GM21367 (cell line): Measurements from ENCODE around the gene NCR3LG1.

Experiments used
- ATAC-seq: cut with Tn5 transposase; IDR thresholded peaks from one replicate; pipeline ENCODE4 v1.9.1; 2021; ENCODE audit not compliant: unreplicated experiment

Gene NCR3LG1

GRCh38 chr11:17369684-17370243, 18.2 kb downstream of the NCR3LG1 start:
- ATAC-seq: no peak

GRCh38 chr11:17371614-17372013, 20.0 kb downstream of the NCR3LG1 start:
- no peak for ATAC-seq

GRCh38 chr11:17375547-17375946, 23.9 kb downstream of the NCR3LG1 start:
- no peak for ATAC-seq

DNA sequence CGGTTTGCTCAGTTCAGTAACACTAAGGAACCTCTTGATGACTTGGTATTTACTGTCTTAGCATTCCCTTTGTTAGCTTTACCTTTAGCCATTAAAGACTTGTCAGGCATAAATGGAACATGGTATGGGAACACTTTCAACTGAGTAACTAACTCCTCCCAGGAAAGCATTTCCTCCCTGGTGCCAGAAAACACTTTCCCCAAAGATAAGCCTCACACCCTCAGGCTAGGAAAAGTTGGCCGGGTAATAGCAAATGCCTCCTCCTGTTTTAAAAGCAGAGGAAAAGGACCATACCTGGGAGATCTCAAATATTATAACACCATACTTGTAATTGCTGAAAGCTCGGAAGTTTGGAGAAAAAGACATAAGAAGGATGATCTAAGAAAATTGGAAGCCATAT, 24.9 kb downstream of the NCR3LG1 start:
- no peak for ATAC-seq

- no peak for ATAC-seq
These were observed 27.1 kb downstream of the NCR3LG1 start for GRCh38 chr11:17378655-17379054.

DNA sequence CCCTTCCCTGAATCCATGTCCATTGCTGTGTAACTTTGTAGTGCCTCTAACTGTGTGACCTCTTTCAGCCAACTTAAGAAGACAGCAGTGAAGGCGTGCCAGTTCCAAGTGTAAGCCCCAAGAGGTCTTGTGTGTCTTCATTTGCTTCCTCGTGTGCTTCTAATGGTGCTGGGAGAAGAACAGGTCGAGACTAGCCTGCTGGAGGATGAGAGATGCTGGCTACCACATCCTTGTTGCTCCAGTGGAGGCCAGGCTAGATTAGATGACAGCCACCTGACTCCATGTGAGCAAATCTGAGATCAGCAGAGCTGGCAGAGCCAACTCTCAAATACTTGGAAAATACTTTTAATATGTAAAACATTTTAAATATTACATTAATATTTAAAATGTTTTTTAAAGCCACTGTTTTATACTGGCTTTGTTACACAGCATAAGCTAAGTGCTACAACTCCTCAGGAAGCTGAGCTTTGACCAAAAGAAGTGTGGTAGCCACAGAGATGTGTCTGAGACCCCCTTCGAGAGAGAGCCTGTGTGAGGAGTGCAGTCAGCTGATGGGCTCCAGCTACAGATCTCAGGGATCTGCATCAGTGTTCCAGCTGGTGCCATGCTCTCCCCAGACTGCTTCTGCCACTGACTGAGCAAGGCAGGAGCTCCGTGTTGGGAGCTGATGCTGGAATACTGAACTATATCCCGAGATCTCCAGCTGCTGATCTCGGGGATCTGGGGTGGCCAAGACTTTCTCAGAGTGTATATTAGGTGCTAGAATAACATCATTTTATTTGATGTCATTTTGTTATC, 28.0 kb downstream of the NCR3LG1 start:
- ATAC-seq: no peak

- no peak for ATAC-seq
These were observed 29.6 kb downstream of the NCR3LG1 start for GRCh38 chr11:17381156-17381555.

- ATAC-seq: no peak
These were observed 30.6 kb downstream of the NCR3LG1 start for GRCh38 chr11:17382046-17382728.

- no peak for ATAC-seq
These were observed 31.9 kb downstream of the NCR3LG1 start for GRCh38 chr11:17383461-17383860.

DNA sequence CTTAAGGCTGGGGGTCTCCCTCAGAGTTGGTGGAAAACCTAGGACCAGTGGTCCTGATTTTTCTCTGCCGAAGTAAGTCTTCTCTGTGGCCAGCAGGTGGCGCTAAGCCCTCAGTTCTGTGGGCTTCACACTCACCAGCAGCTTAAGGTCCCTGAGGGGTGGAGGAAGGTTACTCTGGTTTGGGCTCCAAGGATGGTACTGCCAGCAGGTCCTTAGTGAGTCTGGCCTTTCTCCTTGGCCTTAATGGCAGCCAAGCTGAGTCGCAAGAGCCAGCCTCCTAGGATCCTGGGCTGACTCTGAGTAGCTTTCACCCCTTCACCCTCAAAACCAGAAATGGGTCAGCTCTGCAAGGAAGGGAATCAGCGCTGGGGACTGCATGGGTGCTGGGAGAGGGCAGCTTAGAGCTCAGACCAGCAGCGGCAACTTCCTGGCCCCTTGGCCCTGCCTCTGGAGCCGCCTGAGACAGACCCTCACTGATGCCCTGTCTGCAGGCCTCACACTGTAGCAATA, 32.5 kb downstream of the NCR3LG1 start:
- ATAC-seq: peak; percentile 51

DNA sequence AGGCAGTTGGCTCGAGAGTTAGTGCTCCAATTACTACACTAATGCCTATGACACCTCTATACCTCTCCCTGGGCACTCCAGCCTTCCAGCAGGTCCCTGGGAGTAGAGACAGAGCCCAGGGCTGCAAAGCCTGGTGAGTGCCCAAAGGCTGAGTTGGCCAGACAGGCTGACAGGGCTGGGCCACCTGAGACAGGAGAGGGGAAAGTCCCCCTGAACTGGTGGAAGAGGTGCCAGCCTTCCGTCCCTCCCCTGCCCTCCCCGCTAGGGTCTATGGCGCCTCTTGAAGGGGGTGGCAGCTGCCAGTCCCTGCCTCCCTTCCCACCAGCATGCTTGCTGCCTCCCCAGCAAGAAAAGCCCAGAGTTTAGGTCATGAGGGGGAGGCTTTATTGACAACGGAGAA, 33.9 kb downstream of the NCR3LG1 start:
- no peak for ATAC-seq

DNA sequence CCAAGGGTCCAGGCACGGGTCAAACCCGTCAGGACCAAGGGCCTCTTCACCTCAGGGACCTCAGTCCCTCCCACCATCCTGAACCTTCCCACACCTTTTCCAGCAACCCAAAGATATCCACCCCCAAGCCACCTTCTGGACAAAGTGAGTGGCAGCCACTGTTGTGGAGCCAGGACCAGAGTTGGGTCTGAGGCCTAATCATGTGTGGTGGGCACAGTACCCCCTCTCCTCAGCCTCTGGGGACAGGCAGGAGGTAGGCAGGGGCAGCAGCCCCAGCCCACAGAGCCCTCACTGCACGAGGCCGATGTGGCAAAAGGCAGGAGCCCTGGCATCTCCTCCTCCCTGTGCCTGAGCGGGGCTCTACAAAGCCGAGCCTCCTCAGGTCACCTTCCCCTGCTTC, 34.3 kb downstream of the NCR3LG1 start:
- ATAC-seq: no peak

- peak; percentile 66 for ATAC-seq
These were observed 34.9 kb downstream of the NCR3LG1 start for GRCh38 chr11:17386331-17387084.

- no peak for ATAC-seq
These were observed 35.7 kb downstream of the NCR3LG1 start for GRCh38 chr11:17387254-17387653.

GRCh38 chr11:17387811-17388210, 36.2 kb downstream of the NCR3LG1 start:
- no peak for ATAC-seq

- peak; percentile 31 for ATAC-seq
These were observed 37.1 kb downstream of the NCR3LG1 start, which contains the start of gene KCNJ11 for GRCh38 chr11:17388609-17389210. Gene KCNJ11, minus strand, starts transcription at chr11:17388659. Its CDS starts 568 bp downstream, at chr11:17388091.

DNA sequence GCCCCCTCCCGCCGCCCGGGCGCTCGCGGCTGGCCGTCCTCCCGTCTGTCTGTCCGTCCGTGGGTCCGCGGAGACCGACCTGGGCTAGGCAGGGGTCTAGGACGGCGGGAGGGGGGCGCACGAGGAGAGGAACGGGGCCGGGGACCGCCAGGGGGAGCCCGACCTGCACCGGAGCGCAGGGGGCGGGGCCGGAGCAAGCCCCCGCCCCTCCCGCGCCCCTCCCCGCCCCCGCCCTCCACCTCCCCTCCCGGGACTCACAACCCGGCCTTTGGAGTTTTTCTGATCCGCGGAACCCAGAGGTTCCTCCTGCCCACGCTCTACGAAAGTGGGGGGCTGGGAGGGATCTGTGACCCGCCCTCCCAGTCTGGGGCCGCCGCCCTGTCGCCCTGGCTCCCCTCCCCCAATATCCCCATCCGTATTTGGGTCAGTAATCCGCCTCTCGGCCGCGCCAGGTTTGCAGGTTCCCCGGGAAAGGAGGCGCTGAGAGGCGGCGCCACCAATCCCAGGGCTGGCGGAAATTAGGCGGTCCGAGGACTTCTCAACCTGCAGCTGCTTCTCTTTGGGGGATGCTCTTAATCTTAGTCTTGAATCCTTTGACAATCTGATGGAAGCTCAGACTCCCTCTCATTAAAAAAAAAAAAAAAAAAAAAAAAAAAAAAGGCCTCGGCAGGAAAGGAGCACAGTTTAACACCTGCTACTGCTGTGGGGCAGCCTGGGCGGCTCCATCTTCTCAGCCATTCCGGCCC, 37.8 kb downstream of the NCR3LG1 start:
- ATAC-seq: peak; percentile 44

DNA sequence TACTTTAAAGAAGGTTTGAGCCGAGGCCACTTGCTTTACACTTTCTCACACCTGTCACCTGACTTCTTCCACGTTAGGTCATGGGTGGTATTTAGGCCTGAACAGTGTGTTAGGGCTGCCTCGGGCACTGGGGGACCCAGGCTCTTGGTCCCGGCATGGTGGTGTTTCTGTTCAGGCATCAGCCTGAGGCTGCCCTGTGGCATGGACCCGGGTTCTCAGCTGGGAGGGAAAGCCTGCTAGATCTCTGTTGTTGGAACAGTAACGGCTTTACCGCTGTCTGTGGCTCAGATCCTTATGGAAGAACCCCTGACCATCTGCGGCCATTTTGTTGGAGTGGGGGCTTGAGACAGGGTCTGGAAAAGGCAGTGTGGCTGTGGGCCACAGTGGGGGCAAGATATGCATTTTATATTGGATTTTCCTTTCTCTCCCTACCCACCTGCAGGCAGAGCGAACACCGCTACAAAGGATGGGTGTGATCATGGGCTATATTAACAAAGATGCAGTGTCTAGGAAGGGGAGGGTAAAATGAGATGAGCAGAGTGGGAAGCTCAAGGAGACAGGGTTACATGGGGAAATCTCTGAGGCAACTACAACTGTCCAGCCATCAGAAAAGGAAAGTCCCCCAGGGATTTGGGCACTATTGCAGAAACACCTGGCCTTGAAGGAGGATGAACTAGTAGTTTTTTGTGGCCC, 38.5 kb downstream of the NCR3LG1 start:
- ATAC-seq: no peak
